GM21576 (cell line): Measurements from ENCODE around the gene ZNF280B.
"Not testable (repeated sequence)": the region's sequence is repeated elsewhere in the genome, so short reads cannot be mapped to it uniquely, and the experiment has no call there.

Source experiments
- ATAC-seq: cut with Tn5 transposase; IDR thresholded peaks from one replicate; pipeline ENCODE4 v1.9.1; 2021; ENCODE audit warnings: mild to moderate bottlenecking, moderate library complexity; ENCODE audit not compliant: unreplicated experiment

Gene ZNF280B

DNA sequence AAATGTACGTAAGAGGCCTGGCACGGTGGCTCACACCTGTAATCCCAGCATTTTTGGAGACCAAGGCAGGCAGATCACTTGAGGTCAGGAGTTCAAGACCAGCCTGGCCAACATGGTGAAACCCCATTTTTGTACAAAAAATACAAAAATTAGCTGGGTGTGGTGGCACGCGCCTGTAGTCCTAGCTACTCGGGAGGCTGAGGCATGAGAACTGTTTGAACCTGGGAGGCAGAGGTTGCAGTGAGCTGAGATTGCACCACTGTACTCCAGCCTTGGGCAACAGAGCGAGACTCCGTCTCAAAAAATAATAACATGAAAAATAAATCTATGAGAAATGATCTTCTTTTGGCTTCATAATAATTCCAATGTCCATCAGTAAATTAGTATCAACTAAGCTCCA lies 2.3 kb upstream of the ZNF280B start:
- not testable (repeated sequence) for ATAC-seq

DNA sequence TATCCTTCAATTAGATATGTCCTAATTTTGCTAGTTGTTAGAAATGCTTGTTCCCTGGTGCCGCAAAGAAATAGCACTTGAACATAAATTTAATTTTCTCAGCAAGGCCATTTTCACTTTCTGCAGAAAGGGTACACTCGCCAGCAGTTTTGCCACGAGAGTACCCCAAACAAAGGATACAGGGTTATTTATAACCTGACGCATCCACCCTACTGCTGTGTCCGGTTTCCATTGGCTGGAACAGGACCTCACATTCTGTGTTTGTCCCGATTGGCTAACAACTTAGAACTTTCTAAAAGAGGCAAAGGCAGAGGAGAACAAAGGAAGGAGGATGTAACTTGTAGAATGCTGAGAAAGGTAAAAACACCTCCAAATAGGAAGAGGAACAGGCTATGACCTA lies 1.4 kb upstream of the ZNF280B start:
- ATAC-seq: not testable (repeated sequence)

DNA sequence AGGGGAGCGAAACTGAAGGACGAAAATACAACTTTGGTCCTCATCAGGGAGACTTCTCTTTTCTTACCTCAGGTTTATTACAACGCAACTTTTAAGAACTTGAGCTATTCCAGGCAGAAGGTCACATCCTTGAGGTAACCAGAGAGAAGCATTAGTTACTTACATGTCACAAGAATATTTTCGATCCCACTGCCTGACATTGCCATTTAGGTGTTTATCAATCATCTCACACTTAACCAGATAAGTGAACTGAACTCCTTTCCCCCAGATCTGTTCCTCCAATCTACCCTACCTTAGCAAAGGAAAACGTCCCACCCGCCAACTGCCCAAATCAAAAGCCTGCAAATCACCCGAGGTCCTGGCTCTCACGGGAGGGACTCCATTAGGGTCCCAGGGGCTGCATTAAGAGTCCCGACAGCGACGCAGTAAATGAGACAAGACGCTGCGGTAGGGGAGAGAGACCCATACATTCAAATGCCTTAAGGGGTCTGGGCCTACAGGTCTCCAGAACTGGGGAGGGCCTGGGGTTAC lies 734 bp downstream of the ZNF280B start:
- no peak for ATAC-seq

DNA sequence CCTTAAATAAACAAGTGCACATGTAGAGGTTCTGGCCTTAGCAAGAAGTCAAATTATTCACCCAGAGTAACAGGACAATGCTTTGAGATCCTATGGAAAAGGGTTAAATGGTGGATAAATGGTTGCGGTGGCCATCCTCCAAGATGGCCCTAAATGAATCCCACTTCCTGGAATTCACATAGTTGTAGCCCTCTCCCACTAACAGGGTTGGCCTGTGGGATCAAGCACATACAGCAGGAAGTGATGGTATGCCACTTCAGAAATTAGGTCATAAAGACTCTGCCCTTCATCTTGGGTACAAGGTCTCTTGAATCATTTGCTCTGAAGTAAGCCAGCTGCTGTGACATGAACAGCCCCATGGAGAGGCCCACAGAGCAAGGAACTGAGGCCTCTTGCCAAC lies 1.8 kb downstream of the ZNF280B start:
- no peak for ATAC-seq

DNA sequence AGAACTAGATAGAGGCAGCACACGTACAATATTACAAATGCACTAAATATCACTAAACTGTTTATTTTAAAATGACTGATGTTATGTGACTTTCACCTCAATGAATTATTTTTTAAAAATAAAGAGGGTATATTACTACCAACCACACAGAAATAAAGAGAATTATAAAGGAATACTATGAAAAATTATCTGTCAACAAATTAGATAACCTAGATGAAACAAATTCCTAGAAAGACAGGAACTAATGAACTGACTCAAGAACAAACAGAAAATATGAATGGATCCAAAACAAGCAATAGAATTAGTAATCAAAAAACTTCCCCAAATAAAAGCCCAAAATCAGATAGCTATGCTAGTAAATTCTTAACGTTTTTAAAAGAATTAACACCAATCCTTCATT lies 10.3 kb downstream of the ZNF280B start:
- no peak for ATAC-seq

DNA sequence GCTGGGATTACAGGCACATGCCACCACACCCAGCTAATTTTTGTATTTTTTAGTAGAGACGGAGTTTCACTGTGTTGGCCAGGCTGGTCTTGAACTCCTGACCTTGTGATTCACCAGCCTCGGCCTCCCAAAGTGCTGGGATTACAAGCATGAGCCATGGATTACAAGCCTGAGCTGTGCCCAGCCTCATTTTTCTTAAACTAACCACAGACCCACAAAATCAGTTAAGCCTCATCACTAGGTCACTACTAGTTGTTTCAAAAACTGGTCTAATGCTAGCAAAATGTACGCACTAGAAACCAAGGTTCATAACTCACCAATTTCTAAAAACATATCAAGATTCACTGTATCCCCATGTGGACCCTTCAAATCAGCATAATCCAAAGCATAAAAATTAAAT lies 17.0 kb downstream of the ZNF280B start:
- not testable (repeated sequence) for ATAC-seq

DNA sequence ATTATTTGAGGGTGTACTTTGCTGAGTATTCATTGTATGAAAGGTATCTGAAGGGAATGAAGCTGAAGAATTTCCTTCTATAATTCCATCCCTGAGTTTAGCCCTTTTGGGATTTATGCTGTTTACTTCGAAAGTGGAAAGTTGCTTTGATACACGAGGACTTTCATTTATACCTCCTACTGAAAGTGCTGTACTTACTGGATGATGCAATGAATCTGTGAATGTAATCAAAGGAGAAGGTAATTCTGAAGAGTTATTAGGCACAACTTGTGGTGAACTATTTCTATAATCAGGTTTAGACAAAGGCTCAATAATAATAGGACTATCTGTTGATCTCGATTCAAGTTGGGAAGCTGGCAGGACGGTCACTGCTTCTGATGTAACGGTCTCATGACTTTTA lies 19.8 kb downstream of the ZNF280B start:
- no peak for ATAC-seq

DNA sequence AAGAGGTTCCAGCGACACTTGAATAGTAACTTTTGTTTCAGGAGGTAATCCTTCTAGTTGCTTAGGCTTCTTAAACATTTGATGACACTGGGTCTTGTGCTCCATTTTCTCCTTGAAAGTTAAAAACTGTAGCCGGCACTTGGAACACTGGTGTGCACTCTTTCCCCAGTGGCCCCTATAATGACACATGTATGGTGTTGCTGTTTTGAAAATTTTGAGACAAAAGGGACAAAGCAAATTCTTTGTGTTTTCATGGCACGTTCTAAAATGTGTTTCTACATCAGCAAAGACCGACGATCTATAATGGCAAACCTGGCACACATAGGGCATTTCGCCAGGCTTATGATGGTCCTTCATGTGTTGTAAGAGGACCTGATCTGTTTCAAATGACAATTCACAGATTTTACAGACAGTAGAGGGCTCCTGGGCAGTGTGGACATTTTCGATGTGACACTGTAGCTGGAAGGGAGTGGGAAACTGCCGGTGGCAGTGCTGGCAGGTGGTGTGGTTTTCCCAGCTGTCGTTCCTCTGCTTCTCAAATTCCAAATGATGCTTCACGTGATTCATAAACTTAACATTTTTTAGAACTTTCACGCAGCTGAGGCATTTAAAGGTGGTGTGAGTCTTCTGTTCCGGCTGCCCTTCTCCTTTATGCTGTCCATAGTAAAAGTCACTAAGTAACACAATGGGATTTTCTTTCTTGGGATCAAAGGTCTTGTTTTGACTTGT lies 20.5 kb downstream of the ZNF280B start:
- no peak for ATAC-seq

DNA sequence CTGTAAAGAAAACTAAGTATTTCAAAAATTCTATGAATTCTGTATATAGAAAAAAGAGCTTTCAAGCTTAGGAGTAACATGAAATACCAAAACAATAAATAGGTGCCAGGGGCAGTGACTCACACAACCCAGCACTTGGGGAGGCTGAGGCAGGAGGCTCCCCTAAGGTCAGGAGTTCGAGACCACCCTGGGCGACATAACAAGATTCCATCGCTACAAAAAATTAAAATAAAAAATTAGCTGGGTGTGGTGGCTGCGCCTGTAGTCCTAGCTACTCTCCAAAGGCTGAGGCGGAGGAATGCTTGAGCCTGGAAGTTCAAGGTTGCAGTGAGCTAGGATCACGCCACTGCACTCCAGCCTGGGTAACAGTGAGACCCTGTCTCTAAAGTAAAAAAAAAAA lies 21.5 kb downstream of the ZNF280B start:
- no peak for ATAC-seq

DNA sequence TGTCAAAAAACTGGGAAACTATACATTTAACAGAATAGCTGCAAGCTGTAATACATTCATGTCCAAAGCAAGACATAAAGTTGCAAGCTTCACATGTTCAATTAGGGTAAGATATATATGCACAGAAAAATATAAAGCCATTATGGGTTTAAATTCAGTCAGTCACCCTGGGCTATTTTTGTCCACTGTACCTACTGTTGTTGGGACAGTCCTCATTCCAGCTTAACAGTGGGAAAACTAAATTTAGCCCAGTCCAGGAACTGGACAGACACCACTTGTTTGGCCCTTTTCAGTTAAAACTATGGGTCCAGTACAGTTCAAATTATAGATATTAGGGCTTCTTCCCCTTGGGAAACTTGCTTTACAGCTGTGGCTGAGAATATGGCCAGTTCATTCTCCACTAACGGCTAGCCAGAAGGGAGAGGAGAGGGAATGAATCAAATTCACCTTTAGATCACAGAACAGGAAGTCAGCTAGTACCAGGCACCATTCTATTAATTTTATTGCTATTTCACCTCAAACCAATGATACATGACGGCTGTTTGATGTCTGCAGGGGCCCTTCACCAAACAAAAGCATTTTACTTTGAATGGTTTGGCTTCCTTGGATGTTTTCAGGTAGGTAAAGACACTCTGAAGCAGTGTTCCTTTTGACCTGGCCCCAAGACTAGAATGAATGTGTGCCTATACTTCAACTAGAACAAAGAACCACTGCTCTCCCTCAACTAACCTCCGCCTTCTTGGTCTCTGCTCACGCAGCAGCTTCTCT lies 22.2 kb downstream of the ZNF280B start:
- no peak for ATAC-seq

DNA sequence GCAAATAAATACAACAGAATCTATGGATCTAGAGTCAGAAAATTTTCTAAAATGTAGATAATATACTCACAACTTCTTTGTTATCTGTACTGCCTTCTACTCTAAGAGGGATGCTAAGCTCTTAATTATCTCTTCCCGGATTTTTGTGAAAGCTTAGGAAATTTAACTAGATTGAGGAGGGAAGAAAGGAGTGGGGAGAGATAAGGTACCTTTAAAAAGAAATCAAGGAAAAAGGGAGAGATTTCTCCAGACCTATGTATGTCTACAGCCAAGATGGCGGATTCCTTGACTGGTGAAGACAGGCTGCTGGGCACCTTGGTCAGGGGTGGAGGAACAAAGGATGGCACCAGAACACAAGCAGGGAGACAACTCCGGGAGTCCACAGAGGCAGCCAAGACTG lies 23.0 kb downstream of the ZNF280B start:
- no peak for ATAC-seq

DNA sequence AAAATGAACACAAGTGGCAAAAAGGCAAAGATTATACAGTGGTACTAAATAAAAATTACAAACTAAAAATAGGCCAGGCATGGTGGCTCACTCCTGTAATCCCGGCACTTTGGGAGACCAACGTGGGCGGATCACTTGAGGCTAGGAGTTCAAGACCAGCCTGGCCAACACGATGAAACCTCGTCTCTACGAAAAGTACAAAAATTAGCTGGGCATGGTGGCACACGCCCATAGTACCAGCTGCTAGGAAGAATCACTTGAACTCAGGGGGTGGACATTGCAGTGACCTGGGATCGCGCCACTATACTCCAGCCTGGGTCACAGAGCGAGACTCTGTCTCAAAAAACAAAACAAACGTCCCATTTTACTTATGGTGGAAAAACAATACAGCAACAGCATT lies 24.5 kb downstream of the ZNF280B start:
- no peak for ATAC-seq

DNA sequence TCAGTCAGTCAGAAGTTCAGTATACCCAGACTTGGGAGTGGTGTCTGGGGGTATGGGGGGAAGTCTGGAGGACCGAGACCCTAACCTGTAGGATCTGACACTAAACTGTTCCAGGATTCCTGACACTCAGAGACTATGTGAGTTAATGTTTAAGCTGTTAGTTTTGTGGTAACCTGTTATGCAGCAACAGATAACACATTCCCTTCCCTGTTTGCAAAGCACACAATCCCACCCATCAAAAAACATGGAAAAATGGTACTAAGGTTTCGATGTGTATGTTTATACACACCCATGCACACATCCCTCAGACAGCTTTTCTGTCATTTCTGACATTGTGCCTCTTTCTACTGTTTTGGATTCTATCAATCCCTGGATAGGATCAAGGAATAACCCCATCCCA lies 27.6 kb downstream of the ZNF280B start:
- ATAC-seq: no peak

DNA sequence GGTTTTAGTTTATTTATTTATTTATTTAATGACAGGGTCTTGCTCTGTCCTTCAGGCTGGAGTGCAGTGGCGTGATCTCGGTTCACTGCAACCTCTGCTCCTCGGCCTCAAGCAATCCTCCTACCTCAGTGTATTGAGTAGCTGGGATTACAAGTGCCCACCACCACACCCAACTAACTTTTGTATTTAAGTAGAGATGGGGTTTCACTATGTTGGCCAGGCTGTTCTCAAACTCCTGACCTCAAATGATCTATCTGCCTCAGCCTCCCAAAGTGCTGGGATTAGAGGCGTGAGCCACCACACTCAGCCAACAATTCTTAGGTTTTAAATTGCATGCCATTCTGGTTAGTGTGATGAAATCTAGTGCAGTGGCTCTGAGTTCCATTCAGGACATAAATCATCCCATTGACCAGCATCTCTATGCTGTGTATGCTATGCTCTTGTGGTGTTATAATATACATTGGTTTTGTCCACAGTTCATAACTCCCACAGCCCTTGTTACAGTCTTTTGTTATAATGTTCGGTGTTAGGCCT lies 28.5 kb downstream of the ZNF280B start:
- no peak for ATAC-seq

DNA sequence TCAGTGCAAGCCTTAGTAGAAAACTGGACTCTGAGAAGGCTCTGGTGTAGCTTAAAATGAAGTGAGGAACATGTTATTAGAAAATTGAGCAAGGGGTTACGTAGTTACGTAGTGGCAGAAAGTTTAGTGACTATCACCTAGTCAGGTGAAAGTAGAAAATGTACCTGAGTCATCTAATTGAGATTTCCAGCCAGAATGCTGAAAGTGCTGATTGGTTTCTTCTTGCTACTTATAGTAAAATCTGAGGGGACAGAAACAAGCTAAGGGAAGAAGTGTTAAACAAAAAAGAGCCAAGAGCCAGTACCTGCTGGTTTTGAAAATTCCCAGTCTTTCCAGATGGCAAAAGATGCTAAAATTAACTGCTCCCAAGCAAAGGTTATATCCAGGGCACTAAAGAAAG lies 29.4 kb downstream of the ZNF280B start:
- ATAC-seq: no peak

DNA sequence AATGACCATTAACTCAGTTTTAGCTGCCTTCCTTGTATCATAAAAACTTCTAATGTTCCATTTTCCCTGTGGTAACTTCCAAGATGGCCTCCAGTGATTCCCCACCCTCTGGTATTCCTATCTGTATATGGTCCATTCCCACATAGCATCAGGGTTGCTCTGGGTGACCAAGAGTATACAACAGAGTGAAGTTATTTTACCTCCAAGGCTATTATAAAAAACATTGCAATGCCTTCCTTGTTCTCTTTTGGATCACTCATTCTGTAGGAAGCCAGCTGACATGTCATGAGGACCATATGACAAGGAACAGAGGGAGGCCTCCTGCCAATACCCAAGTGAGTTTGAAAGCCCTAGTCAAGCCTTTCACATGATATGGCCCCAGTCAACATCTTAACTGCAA lies 30.1 kb downstream of the ZNF280B start:
- ATAC-seq: no peak

DNA sequence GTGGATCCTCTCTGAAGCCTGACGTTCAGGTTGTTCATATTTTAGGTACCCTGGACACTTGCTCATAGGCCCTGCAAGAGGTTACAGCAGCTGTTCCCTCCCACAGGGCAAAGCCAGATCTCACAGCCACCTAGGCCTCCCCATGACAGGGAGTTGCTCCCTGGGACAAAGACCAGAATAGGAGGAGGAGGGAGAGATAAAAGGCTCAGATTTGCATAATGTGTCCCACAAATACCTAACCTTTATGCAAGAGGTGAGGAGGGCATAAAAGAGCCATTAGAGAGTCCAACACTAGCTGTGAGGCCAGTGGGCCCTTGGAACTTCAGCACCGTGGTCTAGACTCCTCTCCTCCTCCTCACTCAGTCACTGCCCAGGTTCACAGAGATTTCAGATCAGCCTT lies 33.8 kb downstream of the ZNF280B start:
- no peak for ATAC-seq

DNA sequence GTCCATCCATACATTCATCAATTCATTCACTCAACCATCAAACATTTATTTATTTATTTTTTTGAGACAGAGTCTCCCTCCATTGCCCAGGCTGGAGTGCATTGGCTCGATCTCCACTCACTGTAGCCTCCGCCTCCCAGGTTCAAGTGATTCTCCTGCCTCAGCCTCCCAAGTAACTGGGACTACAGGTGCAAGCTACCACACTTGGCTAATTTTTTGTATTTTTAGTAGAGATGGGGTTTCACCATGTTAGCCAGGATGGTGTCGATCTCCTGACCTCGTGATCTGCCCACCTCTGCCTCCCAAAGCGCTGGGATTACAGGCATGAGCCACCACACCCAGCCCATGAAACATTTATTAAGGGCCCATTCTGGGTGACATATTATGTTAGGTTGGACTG lies 37.4 kb downstream of the ZNF280B start:
- not testable (repeated sequence) for ATAC-seq

DNA sequence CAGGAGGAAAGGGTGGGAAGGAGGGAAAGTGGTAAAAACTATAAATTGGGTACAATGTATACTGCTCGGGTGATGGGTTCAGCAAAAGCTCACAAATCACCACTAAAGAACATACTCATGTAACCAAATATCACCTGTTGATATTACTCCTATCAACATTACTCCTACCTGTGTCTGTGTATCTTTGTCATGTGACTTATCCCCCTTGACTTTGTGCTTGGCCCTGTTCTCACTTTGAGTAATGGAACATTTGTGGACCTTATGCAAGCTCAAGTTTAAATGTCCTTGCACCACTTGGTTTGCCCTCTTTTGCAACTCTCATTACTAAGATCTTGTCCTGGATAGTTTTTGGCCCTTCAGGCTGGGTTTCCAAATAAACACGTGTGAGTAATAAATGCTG lies 39.0 kb downstream of the ZNF280B start:
- ATAC-seq: no peak

DNA sequence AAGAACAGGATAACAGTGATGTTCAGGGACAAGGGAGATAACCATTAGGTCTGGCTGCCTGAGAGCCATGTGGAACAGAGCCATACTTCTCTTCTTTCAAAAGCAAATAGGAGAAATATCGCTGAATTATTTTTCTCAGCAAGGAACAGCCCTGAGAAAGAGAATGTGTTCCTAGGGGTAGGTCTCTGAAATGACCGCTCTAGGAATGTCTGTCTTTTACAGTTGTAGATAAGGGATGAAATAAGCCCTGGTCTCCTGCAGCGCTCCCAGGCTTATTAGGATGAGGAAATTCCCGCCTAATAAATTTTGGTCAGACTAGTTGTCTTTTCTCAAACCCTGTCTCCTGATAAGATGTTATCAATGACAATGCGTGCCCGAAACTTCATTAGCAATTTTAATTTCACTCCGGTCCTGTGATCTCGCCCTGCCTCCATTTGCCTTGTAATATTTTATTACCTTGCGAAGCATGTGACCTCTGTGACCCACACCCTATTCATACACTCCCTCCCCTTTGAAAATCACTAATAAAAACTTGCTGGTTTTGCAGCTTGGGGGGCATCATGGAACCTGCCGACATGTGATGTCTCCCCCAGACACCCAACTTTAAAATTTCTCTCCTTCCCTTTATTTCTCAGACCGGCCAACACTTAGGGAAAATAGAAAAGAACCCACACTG lies 39.6 kb downstream of the ZNF280B start:
- ATAC-seq: not testable (repeated sequence)

DNA sequence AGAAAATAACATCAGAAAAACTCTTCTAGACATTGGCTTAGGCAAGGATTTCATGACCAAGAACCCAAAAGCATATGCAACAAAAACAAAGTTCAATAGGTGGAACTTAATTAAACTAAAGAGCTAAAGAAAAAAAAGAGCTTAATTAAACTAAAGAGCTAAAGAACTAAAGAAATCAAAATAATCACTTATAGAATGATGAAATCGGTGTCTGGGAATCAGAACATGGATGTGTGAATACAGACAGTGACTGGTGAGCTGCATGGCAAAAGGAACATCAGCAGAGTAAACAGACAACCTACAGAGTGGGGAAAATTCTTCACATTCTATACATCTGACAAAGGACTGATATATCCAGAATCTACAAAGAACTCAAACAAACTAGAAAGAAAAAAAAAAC lies 41.4 kb downstream of the ZNF280B start:
- no peak for ATAC-seq
